Measurements from ENCODE around the gene ENTPD1.
"Not testable (repeated sequence)": the region's sequence is repeated elsewhere in the genome, so short reads cannot be mapped to it uniquely, and the experiment has no call there.

Gene ENTPD1

GRCh38 chr10:95865814-95866466 lies 110.0 kb downstream of the ENTPD1 start:
- H3K4me3 ChIP-seq (ENCODE audit: low read depth, low read length), result no peak overlapping the region
- no peak for DNase-seq (ENCODE audit: low read depth)
- no peak for TF ChIP-seq CTCF (IDR thresholded peaks at IDR 0.05; ENCODE audit: insufficient read depth, low read depth, low read length, missing control alignments)

GRCh38 chr10:95866467-95866842 lies 110.5 kb downstream of the ENTPD1 start:
- no peak for DNase-seq (ENCODE audit: low read depth)
- TF ChIP-seq CTCF (IDR thresholded peaks at IDR 0.05; ENCODE audit: insufficient read depth, low read depth, low read length, missing control alignments), result no peak
- no peak overlapping the region for H3K4me3 ChIP-seq (ENCODE audit: low read depth, low read length)

GRCh38 chr10:95867866-95868265 lies 111.9 kb downstream of the ENTPD1 start:
- H3K4me3 ChIP-seq (ENCODE audit: low read depth, low read length), result no peak overlapping the region
- TF ChIP-seq CTCF (IDR thresholded peaks at IDR 0.05; ENCODE audit: insufficient read depth, low read depth, low read length, missing control alignments), result no peak

GRCh38 chr10:95872158-95872711 lies 116.3 kb downstream of the ENTPD1 start:
- no peak overlapping the region for H3K4me3 ChIP-seq (ENCODE audit: low read depth, low read length)
- no peak for TF ChIP-seq CTCF (IDR thresholded peaks at IDR 0.05; ENCODE audit: insufficient read depth, low read depth, low read length, missing control alignments)
- no peak for DNase-seq (ENCODE audit: low read depth)

More at GRCh38 chr10:95867866-95868265, 111.9 kb downstream of the ENTPD1 start:
- no peak for DNase-seq (ENCODE audit: low read depth)

GRCh38 chr10:95873139-95873538 lies 117.2 kb downstream of the ENTPD1 start:
- no peak for DNase-seq (ENCODE audit: low read depth)
- no peak overlapping the region for H3K4me3 ChIP-seq (ENCODE audit: low read depth, low read length)
- TF ChIP-seq CTCF (IDR thresholded peaks at IDR 0.05; ENCODE audit: insufficient read depth, low read depth, low read length, missing control alignments), result no peak

GRCh38 chr10:95873651-95874050 lies 117.7 kb downstream of the ENTPD1 start:
- no peak for DNase-seq (ENCODE audit: low read depth)

GRCh38 chr10:95874783-95875182 lies 118.8 kb downstream of the ENTPD1 start:
- not testable (repeated sequence) for H3K4me3 ChIP-seq (ENCODE audit: low read depth, low read length); DNase-seq (ENCODE audit: low read depth)

More at GRCh38 chr10:95873651-95874050, 117.7 kb downstream of the ENTPD1 start:
- TF ChIP-seq CTCF (IDR thresholded peaks at IDR 0.05; ENCODE audit: insufficient read depth, low read depth, low read length, missing control alignments), result no peak
- no peak overlapping the region for H3K4me3 ChIP-seq (ENCODE audit: low read depth, low read length)
